H1 (cell line): Measurements from ENCODE around the gene SBF2. TPM values are rescaled to one million over a fixed set of nuclear protein-coding genes. Genes with fewer than 3 reads are reported as not detected.

Source experiments
- CTCF ChIA-PET: fragments of 300-600 bp; sonication (Branson Sonifier 250); formaldehyde crosslinking; loops from one replicate; lab custom pipeline; 2021; ENCODE audit not compliant: partially characterized antibody; lab: Charles Lee
- POLR2A ChIA-PET: fragments of 300-600 bp; sonication (Branson Sonifier 250); formaldehyde crosslinking; loops from one replicate; lab custom pipeline; 2021; ENCODE audit warnings: inconsistent platforms; ENCODE audit not compliant: partially characterized antibody; lab: Charles Lee
- DNase-seq, 2 experiments: peaks; one replicate each; pipeline versions ENCODE4 v3.0.0 to v3.0.0-alpha.2; 2010 to 2022; ENCODE audit warnings: low spot score in 2 of 2, low read depth in 1 of 2, mixed read lengths in 1 of 2
- FAIRE-seq: peaks from 2 replicates; lab custom pipeline; 2011; peaks lifted over from hg19 to GRCh38; lab: Jason Lieb, UNC
- H2AFZ ChIP-seq: 2 replicates; pipeline ENCODE4 v1.8.1; 2012; ENCODE audit warnings: low read length, inconsistent platforms
- H2AK5ac ChIP-seq: 2 replicates; pipeline ENCODE4 v1.6.1; 2013; ENCODE audit warnings: low read depth, low read length
- H2BK120ac ChIP-seq: replicated peaks from 2 replicates; pipeline ENCODE3; 2013; ENCODE audit warnings: low read depth, low read length, inconsistent platforms
- H2BK12ac ChIP-seq: 2 replicates; pipeline ENCODE4 v1.6.1; 2013; ENCODE audit warnings: low read depth, low read length
- H2BK15ac ChIP-seq: 2 replicates; pipeline ENCODE4 v1.6.1; 2013; ENCODE audit warnings: low read length
- H2BK20ac ChIP-seq: 2 replicates; pipeline ENCODE4 v1.6.1; 2013; ENCODE audit warnings: low read length
- H2BK5ac ChIP-seq: 2 replicates; pipeline ENCODE4 v1.6.1; 2013; ENCODE audit warnings: low read depth, low read length
- H3K14ac ChIP-seq: 2 replicates; pipeline ENCODE4 v1.6.1; 2013; ENCODE audit warnings: inconsistent platforms; ENCODE audit not compliant: insufficient read length
- H3K18ac ChIP-seq: 2 replicates; pipeline ENCODE4 v1.6.1; 2013; ENCODE audit warnings: low read length; ENCODE audit errors: extremely low read depth
- H3K23ac ChIP-seq: 2 replicates; pipeline ENCODE4 v1.6.1; 2013; ENCODE audit warnings: inconsistent platforms; ENCODE audit not compliant: insufficient read length
- H3K23me2 ChIP-seq: 2 replicates; pipeline ENCODE4 v1.6.1; 2013; ENCODE audit warnings: low read depth, low read length
- H3K27ac ChIP-seq: 2 replicates; pipeline ENCODE4 v1.6.1; 2011; ENCODE audit warnings: low read depth, low read length, inconsistent platforms
- H3K27me3 ChIP-seq, 4 experiments: replicated peaks in 1 of 4; 1 replicate in 1 of 4; 2 replicates in 3 of 4; pipeline versions ENCODE4 v1.6.1 to v1.8.1; 2011 to 2013; ENCODE audit warnings: low read length in 3 of 4, mild to moderate bottlenecking in 3 of 4, inconsistent platforms in 2 of 4, mixed read lengths in 2 of 4, moderate library complexity in 1 of 4; ENCODE audit not compliant: control insufficient read depth in 3 of 4, insufficient read depth in 3 of 4; ENCODE audit errors: extremely low read depth in 1 of 4
- H3K36me3 ChIP-seq, 4 experiments: 2 replicates each; pipeline versions ENCODE4 v1.6.1 to v1.8.1; 2011 to 2013; ENCODE audit warnings: mild to moderate bottlenecking in 4 of 4, low read length in 3 of 4, moderate library complexity in 2 of 4, control low read depth in 1 of 4, inconsistent platforms in 1 of 4; ENCODE audit not compliant: insufficient read depth in 4 of 4, control insufficient read depth in 2 of 4
- H3K4ac ChIP-seq: replicated peaks from 2 replicates; pipeline ENCODE3; 2013; ENCODE audit warnings: low read length, low read depth, mixed read lengths, inconsistent platforms; ENCODE audit not compliant: insufficient read length
- H3K4me1 ChIP-seq, 4 experiments: replicated peaks in 1 of 4; 1 replicate in 1 of 4; 2 replicates in 3 of 4; pipeline versions ENCODE4 v1.6.1 to v1.8.1; 2011 to 2013; ENCODE audit warnings: low read length in 3 of 4, inconsistent platforms in 2 of 4, mixed read lengths in 1 of 4; ENCODE audit not compliant: insufficient read depth in 4 of 4, control insufficient read depth in 3 of 4
- H3K4me2 ChIP-seq, 2 experiments: 2 replicates each; pipeline versions ENCODE4 v1.6.1 to v1.8.1; 2011 to 2013; ENCODE audit warnings: low read depth in 2 of 2, low read length in 2 of 2, control low read depth in 1 of 2, inconsistent platforms in 1 of 2, mild to moderate bottlenecking in 1 of 2; ENCODE audit not compliant: insufficient read depth in 1 of 2
- H3K4me3 ChIP-seq, 4 experiments: fragments of 200-600, 300-600 bp in 1 of 4; sonication (generic), shearing (Covaris generic), sonication (Bioruptor Twin) in 1 of 4; 2 replicates each; pipeline versions ENCODE4 v1.5.1 to v1.8.1; 2011 to 2016; ENCODE audit warnings: low read length in 4 of 4, low read depth in 3 of 4, control low read depth in 2 of 4, inconsistent platforms in 2 of 4, mild to moderate bottlenecking in 2 of 4, mixed read lengths in 1 of 4, moderate library complexity in 1 of 4; ENCODE audit not compliant: insufficient read depth in 2 of 4; ENCODE audit errors: extremely low read depth in 1 of 4
- H3K56ac ChIP-seq: replicated peaks from 2 replicates; pipeline ENCODE3; 2013; ENCODE audit warnings: low read depth, mild to moderate bottlenecking, mixed read lengths, low read length, inconsistent platforms; ENCODE audit not compliant: insufficient read length
- H3K79me1 ChIP-seq: 2 replicates; pipeline ENCODE4 v1.6.1; 2013; ENCODE audit warnings: low read depth, low read length, control low read depth
- H3K79me2 ChIP-seq, 2 experiments: 2 replicates each; pipeline versions ENCODE4 v1.6.1 to v1.8.1; 2012 to 2013; ENCODE audit warnings: low read length in 2 of 2, mild to moderate bottlenecking in 2 of 2, inconsistent platforms in 1 of 2; ENCODE audit not compliant: insufficient read depth in 2 of 2, control insufficient read depth in 1 of 2
- H3K9ac ChIP-seq, 4 experiments: replicated peaks in 1 of 4; 1 replicate in 1 of 4; 2 replicates in 3 of 4; pipeline versions ENCODE4 v1.6.1 to v1.8.1; 2011 to 2013; ENCODE audit warnings: low read depth in 3 of 4, low read length in 3 of 4, control low read depth in 2 of 4, mild to moderate bottlenecking in 2 of 4, moderate library complexity in 2 of 4, inconsistent platforms in 1 of 4; ENCODE audit errors: extremely low read depth in 1 of 4
- H3K9me3 ChIP-seq, 2 experiments: 2 replicates each; pipeline versions ENCODE4 v1.6.1 to v1.8.1; 2012 to 2013; ENCODE audit warnings: mild to moderate bottlenecking in 2 of 2, moderate library complexity in 2 of 2, control low read depth in 1 of 2, inconsistent platforms in 1 of 2, low read depth in 1 of 2, low read length in 1 of 2, mixed read lengths in 1 of 2; ENCODE audit not compliant: insufficient read depth in 2 of 2
- H4K20me1 ChIP-seq, 2 experiments: replicated peaks in 1 of 2; 2 replicates each; pipeline versions ENCODE3 to v1.8.1; 2011 to 2013; ENCODE audit warnings: inconsistent platforms in 2 of 2, low read length in 2 of 2, mild to moderate bottlenecking in 1 of 2; ENCODE audit not compliant: insufficient read depth in 2 of 2, control insufficient read depth in 1 of 2
- H4K5ac ChIP-seq: 2 replicates; pipeline ENCODE4 v1.6.1; 2013; ENCODE audit warnings: low read length, low read depth, mixed read lengths, inconsistent platforms; ENCODE audit not compliant: insufficient read length
- H4K8ac ChIP-seq: 2 replicates; pipeline ENCODE4 v1.8.0; 2013; ENCODE audit warnings: mild to moderate bottlenecking, moderate library complexity, low read length, inconsistent platforms; ENCODE audit not compliant: insufficient read depth; ENCODE audit errors: extremely low read depth
- H4K91ac ChIP-seq: replicated peaks from 2 replicates; pipeline ENCODE3; 2013; ENCODE audit warnings: low read length, mixed read lengths, inconsistent platforms; ENCODE audit not compliant: insufficient read length
- BRCA1 ChIP-seq: IDR thresholded peaks from 2 replicates; pipeline ENCODE4 v1.6.1; 2012; ENCODE audit warnings: low read depth, low read length, improper control_type of control experiment
- CHD1 ChIP-seq: IDR thresholded peaks from 2 replicates; pipeline ENCODE4 v1.6.1; 2012; ENCODE audit warnings: low read depth, low read length, improper control_type of control experiment
- CTBP2 ChIP-seq: IDR thresholded peaks from 2 replicates; pipeline ENCODE4 v1.7.0; 2011; ENCODE audit warnings: borderline replicate concordance, mild to moderate bottlenecking, moderate library complexity, mixed read lengths, low read length; ENCODE audit not compliant: insufficient read depth, insufficient read length
- E2F6 ChIP-seq: IDR thresholded peaks from 2 replicates; pipeline ENCODE4 v1.6.1; 2012; ENCODE audit warnings: inconsistent platforms
- RBBP5 ChIP-seq: IDR thresholded peaks from 2 replicates; pipeline ENCODE4 v1.7.1; 2012; ENCODE audit warnings: low read depth, mild to moderate bottlenecking, inconsistent platforms, low read length, moderate library complexity, borderline replicate concordance
- RFX5 ChIP-seq: IDR thresholded peaks from 2 replicates; pipeline ENCODE4 v1.6.1; 2011; ENCODE audit warnings: low read depth, low read length, improper control_type of control experiment, borderline replicate concordance
- SIN3A ChIP-seq, 2 experiments: IDR thresholded peaks in 1 of 2; conservative IDR thresholded peaks in 1 of 2; 2 replicates each; pipeline ENCODE4 v1.6.1; 2011 to 2012; ENCODE audit warnings: low read length in 2 of 2, improper control_type of control experiment in 1 of 2, low read depth in 1 of 2, mild to moderate bottlenecking in 1 of 2
- SIX5 ChIP-seq: IDR thresholded peaks from 2 replicates; pipeline ENCODE4 v1.6.1; 2011; ENCODE audit warnings: mild to moderate bottlenecking, low read depth, low read length
- SP2 ChIP-seq: IDR thresholded peaks from 2 replicates; pipeline ENCODE4 v1.6.1; 2012; ENCODE audit warnings: mild to moderate bottlenecking, low read length, inconsistent platforms
- USF2 ChIP-seq: IDR thresholded peaks from 2 replicates; pipeline ENCODE4 v1.6.1; 2011; ENCODE audit warnings: low read length, improper control_type of control experiment
- WGBS, 2 experiments: shearing (Covaris generic) in 1 of 2; methylation state at CpG; one replicate each; pipeline versions ENCODE4 v1.1.6 to v1.1.7; 2013 to 2015; ENCODE audit warnings: low lambda C conversion rate in 2 of 2, mixed read lengths in 2 of 2, inconsistent platforms in 1 of 2, low coverage in 1 of 2, missing lambda C conversion rate in 1 of 2; ENCODE audit not compliant: insufficient replicate concordance in 2 of 2, insufficient coverage in 1 of 2, insufficient read length in 1 of 2; ENCODE audit errors: extremely low coverage in 1 of 2, missing lambda C conversion rate in 1 of 2; 5-methylcytosine and 5-hydroxymethylcytosine counted together
- polyA plus RNA-seq, 7 experiments: library from polyadenylated mRNA; depleted of rRNA in 3 of 7; stranded (reverse) in 5 of 7; unstranded in 2 of 7; fragments of >200 nt in 5 of 7; fragments of 200-250 nt in 2 of 7; gene quantifications; 1 replicate in 5 of 7; 2 replicates in 1 of 7; 4 replicates in 1 of 7; pipeline versions ENCODE4 v1.2.1 to v1.2.3, GENCODE V29; 2011 to 2013; ENCODE audit warnings: missing spikeins in 2 of 7, mixed read lengths in 2 of 7
- total RNA-seq: library from RNA; stranded (reverse); fragmentation: NEBNext Ultra II Directional; extraction: Animal tissue kit (Norgen Biotek cat#: 25700); gene quantifications from 2 replicates; pipeline ENCODE4 v1.2.1, GENCODE V29; 2021

SBF2 gene
- total and polyA plus RNA-seq, 2 of the 8 experiments (the other 6 are each of a cell fraction or from before 2014, with no cell fraction given), result 36.7 to 50.5 TPM

GRCh38 chr11:9823439-9823838 is 470.6 kb downstream of the SBF2 start:
- H3K18ac ChIP-seq, result no peak overlapping the region
- no peak overlapping the region for H2AFZ ChIP-seq
- no peak overlapping the region for H2BK5ac ChIP-seq
- no peak overlapping the region for H3K23ac ChIP-seq
- no peak overlapping the region for H2BK12ac ChIP-seq
- no peak overlapping the region for H4K91ac ChIP-seq
- no peak overlapping the region for H2BK120ac ChIP-seq
- no peaks in the 10 kb centered on the region for H3K27me3 ChIP-seq
- no peak overlapping the region for H4K5ac ChIP-seq
- no peak overlapping the region for H3K56ac ChIP-seq
- 86% methylated on average over 2 of the region's 2 CpGs; no CpG with 5 or more reads in 1 of the 2 experiments for WGBS, 2 experiments
- H2AK5ac ChIP-seq, result no peak overlapping the region
- H3K79me2 ChIP-seq, result no peaks in the 10 kb centered on the region
- DNase-seq (no peak), FAIRE-seq (no peak)
- H4K8ac ChIP-seq, result no peak overlapping the region
- H3K9me3 ChIP-seq, result no peaks in the 10 kb centered on the region
- no peak overlapping the region for H2BK15ac ChIP-seq
- ChIA-PET CTCF (interaction anchor here (1.0 kb wide), 2 partner anchors 38 to 149 kb away, joined by 3 to 4 read pairs; no protein-coding TSS in a partner anchor), POLR2A (interaction anchor here (0.6 kb wide), 1 partner anchor 124 kb away, joined by 3 read pairs; no protein-coding TSS in a partner anchor)
- no peaks in the 10 kb centered on the region for H3K79me1 ChIP-seq
- no peak overlapping the region for H2BK20ac ChIP-seq
- H3K14ac ChIP-seq, result no peak overlapping the region
- no peak for TF ChIP-seq USF2
- no peak for TF ChIP-seq RBBP5
- no peak for TF ChIP-seq CHD1
- TF ChIP-seq RFX5, result no peak
- no peak for TF ChIP-seq SIN3A (conservative IDR thresholded peaks at IDR 0.05 in 1 of 2, IDR thresholded peaks at IDR 0.05 in 1 of 2; ENCODE audit: low read depth in 1 of 2, low read length in 2 of 2)
- no peak for TF ChIP-seq E2F6
- TF ChIP-seq SIX5, result no peak
- no peak for TF ChIP-seq SP2
- TF ChIP-seq BRCA1, result no peak
- no peak for TF ChIP-seq CTBP2
- H3K4me2 ChIP-seq, result no peak overlapping the region
- H3K4me3 ChIP-seq, result no peak overlapping the region
- no peaks in the 10 kb centered on the region for H4K20me1 ChIP-seq
- H3K4me1 ChIP-seq, result peaks cover 0 to 10% (median 8%) of the 10 kb centered on the region in 4 experiments; a peak in 4 of 7 replicates
- H3K27ac ChIP-seq, result no peak overlapping the region
- H3K9ac ChIP-seq, result no peak overlapping the region
- H3K23me2 ChIP-seq, result no peaks in the 10 kb centered on the region; the same call in 1 of the 2 replicates
- H3K4ac ChIP-seq, result no peak overlapping the region
- H3K36me3 ChIP-seq, result no peaks in the 10 kb centered on the region
